Neural progenitor cell (in vitro differentiated cells): Measurements from ENCODE around the gene PLP2. TPM values are rescaled to one million over a fixed set of nuclear protein-coding genes. Genes with fewer than 3 reads are reported as not detected.

Source experiments
- DNase-seq: peaks from one replicate; pipeline ENCODE4 v3.0.0-alpha.2; 2016; ENCODE audit warnings: low spot score
- H2AFZ ChIP-seq: fragments of 200-600 bp; sonication (generic); replicated peaks from 2 replicates; pipeline ENCODE4 v1.6.1; 2016; ENCODE audit warnings: antibody characterized with exemption
- H3F3A ChIP-seq: fragments of 200-600 bp; sonication (generic); 2 replicates; pipeline ENCODE4 v1.6.1; 2016; ENCODE audit warnings: antibody characterized with exemption, low read depth
- H3K27ac ChIP-seq: fragments of 200-600 bp; sonication (generic); 2 replicates; pipeline ENCODE4 v1.5.1; 2016; ENCODE audit warnings: mild to moderate bottlenecking
- H3K27me3 ChIP-seq: fragments of 200-600 bp; sonication (generic); 2 replicates; pipeline ENCODE4 v1.6.1; 2016; ENCODE audit warnings: mild to moderate bottlenecking, moderate library complexity
- H3K36me3 ChIP-seq: fragments of 200-600 bp; sonication (generic); 2 replicates; pipeline ENCODE4 v1.5.1; 2016
- H3K4me1 ChIP-seq: fragments of 200-600 bp; sonication (generic); 2 replicates; pipeline ENCODE4 v1.6.1; 2016; ENCODE audit warnings: mixed run types
- H3K4me2 ChIP-seq: fragments of 200-600 bp; sonication (generic); 2 replicates; pipeline ENCODE4 v1.6.1; 2016
- H3K4me3 ChIP-seq: fragments of 200-600 bp; sonication (generic); 2 replicates; pipeline ENCODE4 v1.5.1; 2016
- H3K79me2 ChIP-seq: fragments of 200-600 bp; sonication (generic); 2 replicates; pipeline ENCODE4 v1.6.1; 2016; ENCODE audit warnings: low read depth
- H3K9ac ChIP-seq: fragments of 200-600 bp; sonication (generic); 2 replicates; pipeline ENCODE4 v1.6.1; 2016
- H3K9me3 ChIP-seq: fragments of 200-600 bp; sonication (generic); 2 replicates; pipeline ENCODE4 v1.5.1; 2016; ENCODE audit warnings: low read depth
- H4K20me1 ChIP-seq: fragments of 200-600 bp; sonication (generic); 2 replicates; pipeline ENCODE4 v1.6.1; 2016; ENCODE audit warnings: low read depth
- H3K27ac Mint-ChIP-seq: 3 replicates; pipeline ENCODE4 v1.8.0; 2021; ENCODE audit warnings: mixed read lengths
- H3K27me3 Mint-ChIP-seq: 2 replicates; pipeline ENCODE4 v1.8.0; 2022; ENCODE audit warnings: low read depth, mild to moderate bottlenecking, inconsistent platforms, moderate library complexity, mixed read lengths; ENCODE audit not compliant: insufficient read depth
- H3K36me3 Mint-ChIP-seq: 3 replicates; pipeline ENCODE4 v1.8.0; 2021; ENCODE audit warnings: mixed read lengths
- H3K4me1 Mint-ChIP-seq: 3 replicates; pipeline ENCODE4 v1.8.0; 2021; ENCODE audit warnings: mixed read lengths
- H3K4me3 Mint-ChIP-seq: 3 replicates; pipeline ENCODE4 v1.8.0; 2021; ENCODE audit warnings: mild to moderate bottlenecking, moderate library complexity, mixed read lengths
- H3K9me3 Mint-ChIP-seq: 3 replicates; pipeline ENCODE4 v1.8.0; 2020; ENCODE audit warnings: mixed read lengths
- CTCF ChIP-seq: fragments of 200-600 bp; sonication (generic); IDR thresholded peaks from 2 replicates; pipeline ENCODE4 v1.5.1; 2017; ENCODE audit warnings: antibody characterized with exemption, mild to moderate bottlenecking
- EZH2 ChIP-seq: fragments of 200-600 bp; sonication (generic); IDR thresholded peaks from 2 replicates; pipeline ENCODE4 v1.6.1; 2017; ENCODE audit warnings: antibody characterized with exemption, mild to moderate bottlenecking, moderate library complexity
- EZH2phosphoT487 ChIP-seq: fragments of 200-600 bp; sonication (generic); IDR thresholded peaks from 2 replicates; pipeline ENCODE4 v1.6.1; 2017; ENCODE audit warnings: antibody characterized with exemption
- total RNA-seq: library from RNA; depleted of rRNA; stranded (reverse); fragments of >200 nt; gene quantifications from 2 replicates; pipeline ENCODE4 v1.2.3, GENCODE V29; 2015; ENCODE audit warnings: low replicate concordance

PLP2 gene
- total RNA-seq, 1 donor from 2014 or later: 0.13 TPM

DNA sequence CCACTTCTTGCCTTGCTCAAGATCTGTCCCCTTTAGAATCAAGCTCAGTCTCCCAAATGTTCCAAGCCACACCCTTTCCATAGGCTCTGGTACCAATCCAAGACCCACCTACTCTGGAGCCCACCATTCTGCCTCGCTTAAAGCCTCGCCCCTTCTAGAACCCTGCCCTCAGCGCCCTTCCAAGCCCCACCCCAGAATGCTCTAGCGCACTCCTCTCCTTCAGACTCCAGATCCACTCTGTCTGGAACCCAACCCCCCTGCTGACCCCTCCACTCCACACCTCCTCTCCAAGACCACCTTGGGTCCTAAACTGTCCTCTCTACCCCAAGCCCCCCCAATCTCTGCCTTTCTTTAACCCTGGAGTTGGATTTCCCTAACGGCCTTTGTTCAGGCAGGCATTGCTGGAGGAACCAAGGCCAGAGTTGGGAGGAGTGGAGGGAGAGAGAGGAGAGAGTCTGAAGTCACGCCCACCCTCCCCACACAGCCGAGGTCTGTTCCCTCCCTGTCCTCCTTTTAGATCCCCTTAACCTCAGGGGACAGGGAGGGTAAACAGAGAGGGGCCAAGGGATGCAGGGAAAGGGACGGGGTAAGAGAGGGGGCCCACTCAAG, 16.9 kb downstream of the PLP2 start:
- Histone ChIP-seq H3K4me3 (no peak overlapping the region), H3K27ac (no peak overlapping the region), H3K4me1 (no peaks in the 10 kb centered on the region), H3K9ac (no peak overlapping the region), H3K36me3 (no peaks in the 10 kb centered on the region), H3K79me2 (no peaks in the 10 kb centered on the region), H3F3A (peaks cover 33% of the 10 kb centered on the region), H3K4me2 (no peak overlapping the region), H3K27me3 (no peaks in the 10 kb centered on the region), H4K20me1 (no peaks in the 10 kb centered on the region), H3K9me3 (no peaks in the 10 kb centered on the region), H2AFZ (no peak overlapping the region)
- Mint-ChIP-seq H3K27me3 (peaks cover 5% of the 10 kb centered on the region), H3K36me3 (no peaks in the 10 kb centered on the region), H3K4me3 (no peak overlapping the region), H3K27ac (no peak overlapping the region), H3K9me3 (peaks cover 13% of the 10 kb centered on the region), H3K4me1 (peaks cover 30% of the 10 kb centered on the region)
- no peak for TF ChIP-seq CTCF
- DNase-seq: no peak

GRCh38 chrX:49189606-49190005, 17.9 kb downstream of the PLP2 start:
- no peaks in the 10 kb centered on the region for H3K36me3 Mint-ChIP-seq
- peaks cover 26% of the 10 kb centered on the region for H3F3A ChIP-seq
- H3K4me1 ChIP-seq: no peaks in the 10 kb centered on the region
- H3K9me3 ChIP-seq: no peaks in the 10 kb centered on the region
- H3K36me3 ChIP-seq: no peaks in the 10 kb centered on the region
- no peak overlapping the region for H3K27ac Mint-ChIP-seq
- no peak overlapping the region for H2AFZ ChIP-seq
- H3K9ac ChIP-seq: no peak overlapping the region
- no peak for DNase-seq
- peaks cover 29% of the 10 kb centered on the region for H3K4me1 Mint-ChIP-seq
- H3K4me2 ChIP-seq: no peak overlapping the region
- H3K27me3 ChIP-seq: no peaks in the 10 kb centered on the region
- TF ChIP-seq EZH2phosphoT487 (no peak), EZH2 (no peak), CTCF (no peak)
- peak overlapping the region; percentile 50 for H3K4me3 Mint-ChIP-seq
- H3K79me2 ChIP-seq: no peaks in the 10 kb centered on the region
- H3K4me3 ChIP-seq: no peak overlapping the region
- H3K9me3 Mint-ChIP-seq: peaks cover 18% of the 10 kb centered on the region
- no peak overlapping the region for H3K27ac ChIP-seq
- H3K27me3 Mint-ChIP-seq: peaks cover 3% of the 10 kb centered on the region
- H4K20me1 ChIP-seq: no peaks in the 10 kb centered on the region

GRCh38 chrX:49190821-49191573, 19.3 kb downstream of the PLP2 start:
- Mint-ChIP-seq H3K9me3 (peaks cover 15% of the 10 kb centered on the region), H3K4me3 (peak overlapping the region; percentile 85), H3K4me1 (peaks cover 22% of the 10 kb centered on the region), H3K36me3 (no peaks in the 10 kb centered on the region), H3K27me3 (peaks cover 3% of the 10 kb centered on the region), H3K27ac (peak overlapping the region; percentile 58)
- Histone ChIP-seq H3K27ac (peak overlapping the region; percentile 90), H3K4me1 (no peaks in the 10 kb centered on the region), H3K27me3 (no peaks in the 10 kb centered on the region), H3K36me3 (no peaks in the 10 kb centered on the region), H3K4me3 (peak overlapping the region; percentile 75), H3K9ac (peak overlapping the region; percentile 46), H4K20me1 (no peaks in the 10 kb centered on the region), H3K9me3 (no peaks in the 10 kb centered on the region), H3K79me2 (no peaks in the 10 kb centered on the region), H3K4me2 (peak overlapping the region; percentile 78), H3F3A (peaks cover 19% of the 10 kb centered on the region), H2AFZ (no peak overlapping the region)
- TF ChIP-seq CTCF: no peak
- no peak for TF ChIP-seq EZH2
- no peak for TF ChIP-seq EZH2phosphoT487
- DNase-seq: peak; percentile 96
